Measurements from ENCODE around the gene RUSF1.
"Not testable (repeated sequence)": the region's sequence is repeated elsewhere in the genome, so short reads cannot be mapped to it uniquely, and the experiment has no call there.

Gene RUSF1

DNA sequence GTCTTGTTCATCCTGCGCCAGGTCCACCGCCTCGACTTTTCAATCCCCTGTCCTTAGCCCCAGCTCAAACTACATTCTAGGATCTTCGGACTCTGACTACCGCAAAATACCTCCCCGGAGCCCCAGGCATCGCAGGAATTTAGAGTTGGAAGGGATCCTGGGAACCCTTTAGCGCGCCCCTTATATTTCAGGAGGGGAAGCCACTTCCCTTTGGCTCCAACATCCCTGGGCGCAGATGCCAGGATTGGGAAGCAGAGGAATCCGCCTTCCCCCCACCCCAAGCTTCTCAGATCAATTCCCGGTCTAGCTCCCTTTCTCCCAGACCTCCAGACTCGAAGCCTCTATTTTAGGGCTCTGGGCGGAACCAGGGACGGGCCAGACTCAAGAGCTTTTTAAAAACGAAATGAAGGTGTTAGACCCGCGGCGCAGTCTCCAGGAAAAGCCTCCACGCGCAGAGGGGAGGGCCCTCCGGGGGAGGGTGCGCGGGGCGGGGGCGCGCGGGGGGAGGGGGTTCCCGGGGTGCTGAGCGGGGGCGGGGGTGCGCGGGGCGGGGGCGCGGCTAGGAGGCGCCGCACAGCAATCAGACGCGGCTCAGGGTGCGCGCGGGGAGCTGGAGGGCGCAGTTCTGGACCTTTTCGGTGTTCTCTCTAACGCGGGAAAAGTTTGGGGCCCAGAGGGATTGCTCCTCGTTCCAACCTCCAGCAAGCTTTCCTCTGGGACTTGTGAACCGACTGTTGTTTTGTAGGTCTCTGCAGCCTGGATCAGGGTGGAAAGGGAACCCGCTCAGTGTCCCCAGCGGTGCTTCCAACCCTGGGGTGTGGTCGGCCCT is 21.1 kb upstream of the RUSF1 start:
- Histone ChIP-seq H3K4me3 (ENCODE audit: low read depth, low read length) (no peak overlapping the region), H3K27me3 (replicated peaks) (peaks cover 17% of the 10 kb centered on the region)
- TF ChIP-seq, protein P1, sequence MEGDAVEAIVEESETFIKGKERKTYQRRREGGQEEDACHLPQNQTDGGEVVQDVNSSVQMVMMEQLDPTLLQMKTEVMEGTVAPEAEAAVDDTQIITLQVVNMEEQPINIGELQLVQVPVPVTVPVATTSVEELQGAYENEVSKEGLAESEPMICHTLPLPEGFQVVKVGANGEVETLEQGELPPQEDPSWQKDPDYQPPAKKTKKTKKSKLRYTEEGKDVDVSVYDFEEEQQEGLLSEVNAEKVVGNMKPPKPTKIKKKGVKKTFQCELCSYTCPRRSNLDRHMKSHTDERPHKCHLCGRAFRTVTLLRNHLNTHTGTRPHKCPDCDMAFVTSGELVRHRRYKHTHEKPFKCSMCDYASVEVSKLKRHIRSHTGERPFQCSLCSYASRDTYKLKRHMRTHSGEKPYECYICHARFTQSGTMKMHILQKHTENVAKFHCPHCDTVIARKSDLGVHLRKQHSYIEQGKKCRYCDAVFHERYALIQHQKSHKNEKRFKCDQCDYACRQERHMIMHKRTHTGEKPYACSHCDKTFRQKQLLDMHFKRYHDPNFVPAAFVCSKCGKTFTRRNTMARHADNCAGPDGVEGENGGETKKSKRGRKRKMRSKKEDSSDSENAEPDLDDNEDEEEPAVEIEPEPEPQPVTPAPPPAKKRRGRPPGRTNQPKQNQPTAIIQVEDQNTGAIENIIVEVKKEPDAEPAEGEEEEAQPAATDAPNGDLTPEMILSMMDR (IDR thresholded peaks at IDR 0.05; ENCODE audit: low read depth, low read length, missing control alignments): no peak

DNA sequence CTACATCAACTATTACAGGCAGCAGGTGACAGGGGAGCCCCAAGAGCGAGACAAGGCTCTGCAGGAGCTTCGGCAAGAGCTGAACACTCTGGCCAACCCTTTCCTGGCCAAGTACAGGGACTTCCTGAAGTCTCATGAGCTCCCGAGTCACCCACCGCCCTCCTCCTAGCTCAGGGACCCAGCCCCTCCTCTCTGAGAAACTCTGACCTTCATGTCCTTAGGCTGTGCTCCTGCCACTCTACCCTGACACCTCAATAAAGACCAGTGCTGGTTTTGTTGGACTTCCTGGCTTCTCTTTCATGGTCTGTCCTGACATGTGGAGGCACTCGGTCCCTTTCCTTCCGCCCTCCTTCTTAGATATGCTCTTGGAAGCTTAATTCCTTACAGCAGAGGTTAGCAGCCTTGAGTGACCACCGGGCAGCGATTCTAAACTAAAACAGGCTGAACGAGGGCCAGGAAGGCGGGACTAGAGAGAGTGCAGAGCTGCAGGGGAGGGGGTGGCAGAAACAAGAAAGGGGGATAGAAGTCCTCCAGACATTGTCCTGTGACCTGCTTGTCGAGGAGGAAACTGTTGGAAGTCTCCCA is 20.4 kb upstream of the RUSF1 start:
- Histone ChIP-seq H3K27me3 (replicated peaks) (peaks cover 17% of the 10 kb centered on the region), H3K27ac (no peak overlapping the region), H3K4me3 (ENCODE audit: low read depth, low read length) (no peak overlapping the region), H3K36me3 (replicated peaks) (no peaks in the 10 kb centered on the region)
- in situ Hi-C loops (cut with HindIII; ENCODE audit: low pct_ligation_motif_present, low sequenced_read_pairs): no loop called here
- TF ChIP-seq, protein P1 (IDR thresholded peaks at IDR 0.05; ENCODE audit: low read depth, low read length, missing control alignments): no peak
- DNase-seq: no peak

More for the DNA sequence above, 21.1 kb upstream of the RUSF1 start:
- Histone ChIP-seq H3K27ac (no peak overlapping the region), H3K36me3 (replicated peaks) (no peaks in the 10 kb centered on the region)
- no peak for DNase-seq
- in situ Hi-C loops (cut with HindIII; ENCODE audit: low pct_ligation_motif_present, low sequenced_read_pairs): no loop called here

DNA sequence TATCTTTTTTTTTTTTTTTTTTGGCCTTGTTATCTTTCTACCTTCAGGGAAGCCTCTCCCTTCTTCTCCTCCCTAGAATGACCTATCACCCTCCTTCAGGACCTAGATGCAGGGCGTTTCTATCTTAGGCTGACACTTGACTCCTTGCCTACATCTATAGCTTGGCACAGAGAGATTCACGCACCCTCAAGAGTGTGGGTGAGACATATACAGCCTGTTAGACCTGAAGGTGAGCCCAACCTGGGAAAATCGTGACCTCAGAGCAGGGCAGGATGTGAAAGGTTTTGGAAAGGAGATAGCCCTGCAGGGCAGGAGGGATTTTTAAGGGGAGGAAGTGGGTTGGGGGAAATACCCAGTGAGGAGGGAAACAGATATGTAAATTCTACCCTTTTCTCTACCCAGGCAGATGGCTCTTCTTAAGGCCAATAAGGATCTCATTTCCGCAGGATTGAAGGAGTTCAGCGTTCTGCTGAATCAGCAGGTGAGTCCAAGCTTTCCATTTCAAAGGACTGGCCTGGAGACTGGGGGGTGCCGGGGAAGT is 19.6 kb upstream of the RUSF1 start, which contains the start of gene AHSP:
Gene AHSP, plus strand, starts transcription at position 167 of the 541 bp plus-strand sequence. Its CDS starts 240 bp downstream, at position 407.
- TF ChIP-seq, protein P1 (IDR thresholded peaks at IDR 0.05; ENCODE audit: low read depth, low read length, missing control alignments): no peak
- no peak within 1 kb of the TSS for H3K27ac ChIP-seq
- in situ Hi-C loops (cut with HindIII; ENCODE audit: low pct_ligation_motif_present, low sequenced_read_pairs): no loop called here
- H3K36me3 ChIP-seq (replicated peaks): no peaks in the 10 kb centered on the region
- DNase-seq: no peak
- H3K27me3 ChIP-seq (replicated peaks): peaks cover 17% of the 10 kb centered on the region
- H3K4me3 ChIP-seq (ENCODE audit: low read depth, low read length): no peak within 1 kb of the TSS

DNA sequence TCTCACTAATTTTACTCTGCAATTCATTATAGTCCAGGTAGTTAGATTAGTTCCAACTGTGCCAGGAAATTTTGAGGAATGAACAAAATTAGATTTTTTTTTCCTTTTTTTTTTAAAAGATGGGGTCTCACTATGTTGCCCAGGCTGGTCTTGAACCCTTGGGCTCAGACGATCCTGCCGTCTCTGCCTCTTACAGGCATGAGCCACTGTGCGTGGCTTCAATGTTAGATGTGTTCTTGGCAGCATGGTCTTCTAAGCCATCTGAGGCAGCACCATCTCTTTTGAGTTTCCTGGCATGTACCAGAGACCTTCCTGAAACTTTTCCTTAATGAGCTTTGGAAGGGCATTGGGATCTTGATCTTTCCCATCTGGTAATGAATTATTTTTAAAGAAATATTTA is 16.9 kb upstream of the RUSF1 start:
- DNase-seq: no peak
- TF ChIP-seq, protein P1 (IDR thresholded peaks at IDR 0.05; ENCODE audit: low read depth, low read length, missing control alignments): no peak
- no peaks in the 10 kb centered on the region for H3K36me3 ChIP-seq (replicated peaks)
- H3K4me3 ChIP-seq (ENCODE audit: low read depth, low read length): no peak overlapping the region
- peaks cover 13% of the 10 kb centered on the region for H3K27me3 ChIP-seq (replicated peaks)
- H3K27ac ChIP-seq: no peak overlapping the region
- in situ Hi-C loops (cut with HindIII; ENCODE audit: low pct_ligation_motif_present, low sequenced_read_pairs): no loop called here

DNA sequence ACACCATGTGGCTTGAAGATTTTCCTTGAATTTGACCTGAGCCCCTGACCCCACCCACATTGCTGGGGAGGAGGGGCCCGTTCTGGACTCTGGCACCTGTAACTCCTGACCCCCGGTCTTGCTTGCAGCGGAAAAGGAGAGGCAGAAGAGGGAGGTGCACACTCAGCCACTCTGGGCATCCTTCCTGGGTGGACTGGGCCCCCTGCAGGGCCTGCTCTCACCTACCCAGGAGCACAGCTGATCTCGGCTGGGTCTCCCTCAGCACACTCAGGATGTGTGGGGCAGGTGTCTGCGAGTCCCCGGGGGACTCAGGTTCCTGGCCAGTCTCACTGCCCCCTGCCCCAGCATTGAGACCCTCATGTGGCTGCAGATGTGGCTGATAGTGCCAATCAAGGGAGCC is 15.6 kb upstream of the RUSF1 start:
- H3K27ac ChIP-seq; in situ Hi-C loops (cut with HindIII; ENCODE audit: low pct_ligation_motif_present, low sequenced_read_pairs); H3K4me3 ChIP-seq (ENCODE audit: low read depth, low read length); DNase-seq; H3K36me3 ChIP-seq (replicated peaks); H3K27me3 ChIP-seq (replicated peaks): not testable (repeated sequence)

DNA sequence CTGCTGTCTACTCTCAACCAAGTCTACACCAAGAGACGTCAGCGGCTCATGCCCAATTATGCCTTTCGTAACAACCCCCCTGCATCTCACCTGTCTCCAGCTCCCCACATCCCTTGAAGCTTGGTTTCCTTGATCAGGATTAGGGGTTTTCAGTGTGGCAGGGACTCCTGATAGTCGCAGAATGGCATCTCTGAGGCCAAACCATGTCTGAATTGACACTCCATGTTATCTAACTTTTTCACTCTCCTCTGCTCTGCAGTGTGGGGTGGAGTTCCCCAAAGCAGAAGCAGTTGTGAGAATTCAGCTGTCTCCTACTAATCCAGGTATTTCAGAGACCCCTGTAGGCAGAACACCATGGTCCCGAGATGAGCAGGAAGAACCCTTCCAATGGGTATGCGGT is 13.9 kb upstream of the RUSF1 start:
- DNase-seq: no peak
- TF ChIP-seq, protein P1 (IDR thresholded peaks at IDR 0.05; ENCODE audit: low read depth, low read length, missing control alignments): no peak
- H3K27me3 ChIP-seq (replicated peaks): no peaks in the 10 kb centered on the region
- no peak overlapping the region for H3K4me3 ChIP-seq (ENCODE audit: low read depth, low read length)
- H3K27ac ChIP-seq: no peak overlapping the region
- H3K36me3 ChIP-seq (replicated peaks): no peaks in the 10 kb centered on the region
- in situ Hi-C loops (cut with HindIII; ENCODE audit: low pct_ligation_motif_present, low sequenced_read_pairs): no loop called here

All from brain microvascular endothelial cell (primary cell).